ENCODE data around the gene PSMD9.

DNA sequence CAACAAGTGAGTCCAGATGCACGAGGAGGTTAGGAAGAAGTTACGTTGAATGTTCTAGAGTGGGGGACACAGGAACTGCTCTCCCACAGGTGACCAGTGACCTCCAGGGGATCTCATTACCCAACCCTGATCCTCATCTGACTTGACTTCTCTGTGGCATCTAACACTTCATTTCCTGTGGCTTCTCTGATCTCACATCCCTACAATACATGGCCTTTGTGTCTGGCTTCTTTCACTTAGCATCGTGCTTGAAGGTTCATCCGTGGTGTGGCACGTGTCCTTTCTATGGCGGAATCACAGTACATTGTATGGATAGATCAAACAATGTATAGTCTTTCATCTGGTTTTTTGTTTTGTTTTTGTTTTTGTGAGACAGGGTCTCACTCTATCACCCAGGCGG, 49.1 kb downstream of the PSMD9 start:
- TF ChIP-seq CTCF (conservative IDR thresholded peaks at IDR 0.05; ENCODE audit: low read length) (no peak), EZH2phosphoT487 (IDR thresholded peaks at IDR 0.05; ENCODE audit: borderline replicate concordance) (no peak)

Measured in Loucy (cell line).